GM12878 (cell line): Measurements from ENCODE around the gene SLCO2A1. TPM values are rescaled to one million over a fixed set of nuclear protein-coding genes. Genes with fewer than 3 reads are reported as not detected.

Experiments used
- ATAC-seq: fragments of 200-7000 bp; cut with Tn5 transposase; 3 replicates; pipeline ENCODE4 v1.9.1; 2020; ENCODE audit warnings: mild to moderate bottlenecking, moderate library complexity
- BruUV-seq: library from RNA; stranded (reverse); fragments of 400-500 nt; replicated peaks from 2 replicates; lab custom pipeline; 2021; lab: Mats Ljungman, UMichigan
- CTCF ChIA-PET: fragments of 300-600 bp; sonication (Branson Sonifier 250); formaldehyde crosslinking; extraction: SDS; loops from one replicate; lab custom pipeline; 2021; ENCODE audit warnings: inconsistent platforms; lab: Yijun Ruan, JAX
- POLR2A ChIA-PET: fragments of 350-600 bp; formaldehyde crosslinking; extraction: SDS; loops from one replicate; lab custom pipeline; 2021; ENCODE audit warnings: inconsistent platforms; lab: Charles Lee
- RAD21 ChIA-PET: fragments of 300-600 bp; sonication (Branson Sonifier 250); formaldehyde crosslinking; loops from one replicate; lab custom pipeline; 2023; ENCODE audit warnings: antibody characterized with exemption; ENCODE audit not compliant: unreplicated experiment; lab: Charles Lee
- SMC1A ChIA-PET: fragments of 300-600 bp; sonication (Branson Sonifier 250); formaldehyde crosslinking; loops from one replicate; lab custom pipeline; 2023; ENCODE audit not compliant: unreplicated experiment, uncharacterized antibody; lab: Charles Lee
- DNase-seq: peaks from one replicate; pipeline ENCODE4 v3.0.0-alpha.2; 2011; ENCODE audit warnings: low read depth, low spot score
- FAIRE-seq: peaks from 3 replicates; lab custom pipeline; 2011; peaks lifted over from hg19 to GRCh38; lab: Jason Lieb, UNC
- H2AFZ ChIP-seq: 2 replicates; pipeline ENCODE4 v1.6.0; 2011; ENCODE audit warnings: low read depth, low read length, control low read depth; ENCODE audit not compliant: control insufficient read depth
- H3K27ac ChIP-seq: 2 replicates; pipeline ENCODE4 v1.5.1; 2011; ENCODE audit warnings: control low read depth; ENCODE audit not compliant: control insufficient read depth, insufficient read depth
- H3K27me3 ChIP-seq, 2 experiments: replicated peaks in 1 of 2; 2 replicates each; pipeline versions ENCODE4 v1.6.0 to v1.6.1; 2011; ENCODE audit warnings: low read length in 1 of 2; ENCODE audit not compliant: control insufficient read depth in 2 of 2, insufficient read depth in 2 of 2
- H3K36me3 ChIP-seq, 2 experiments: 2 replicates each; pipeline ENCODE4 v1.5.1; 2011; ENCODE audit warnings: low read length in 1 of 2; ENCODE audit not compliant: control insufficient read depth in 2 of 2, insufficient read depth in 2 of 2
- H3K4me1 ChIP-seq: 2 replicates; pipeline ENCODE4 v1.6.1; 2011; ENCODE audit warnings: mild to moderate bottlenecking, low read length, moderate library complexity, mixed read lengths; ENCODE audit not compliant: control insufficient read depth, insufficient read depth
- H3K4me2 ChIP-seq: 2 replicates; pipeline ENCODE4 v1.6.0; 2011; ENCODE audit warnings: control low read depth; ENCODE audit not compliant: control insufficient read depth, insufficient read depth
- H3K4me3 ChIP-seq: fragments of 200-600 bp; sonication (generic); 2 replicates; pipeline ENCODE4 v1.5.1; 2016
- H3K79me2 ChIP-seq: 2 replicates; pipeline ENCODE4 v1.6.0; 2011; ENCODE audit warnings: low read length; ENCODE audit not compliant: control insufficient read depth, insufficient read depth
- H3K9ac ChIP-seq: 2 replicates; pipeline ENCODE4 v1.8.0; 2011; ENCODE audit warnings: low read length, control low read depth, mixed read lengths; ENCODE audit not compliant: control insufficient read depth, insufficient read depth
- H3K9me3 ChIP-seq: replicated peaks from 3 replicates; pipeline ENCODE4 v1.5.1; 2011; ENCODE audit warnings: mild to moderate bottlenecking, low read length; ENCODE audit not compliant: control insufficient read depth, insufficient read depth
- H4K20me1 ChIP-seq: 2 replicates; pipeline ENCODE4 v1.6.0; 2011; ENCODE audit not compliant: control insufficient read depth, insufficient read depth
- BCLAF1 ChIP-seq: fragments of 450-650 bp; IDR thresholded peaks from 2 replicates; pipeline ENCODE4 v1.6.1; 2017; ENCODE audit warnings: antibody characterized with exemption, mild to moderate bottlenecking, moderate library complexity
- CHD2 ChIP-seq: IDR thresholded peaks from 2 replicates; pipeline ENCODE4 v1.6.1; 2011; ENCODE audit warnings: low read depth, low read length, improper control_type of control experiment, borderline replicate concordance
- CHD4 ChIP-seq: fragments of 200-600 bp; sonication (generic); IDR thresholded peaks from 2 replicates; pipeline ENCODE4 v1.6.1; 2016; ENCODE audit warnings: mild to moderate bottlenecking
- FOXK2 ChIP-seq: fragments of 450-650 bp; IDR thresholded peaks from 2 replicates; pipeline ENCODE4 v1.6.1; 2017; ENCODE audit warnings: mild to moderate bottlenecking, moderate library complexity
- LARP7 ChIP-seq: fragments of 450-650 bp; IDR thresholded peaks from 2 replicates; pipeline ENCODE4 v1.6.1; 2017; ENCODE audit warnings: mild to moderate bottlenecking
- MLLT1 ChIP-seq: fragments of 450-650 bp; IDR thresholded peaks from 2 replicates; pipeline ENCODE4 v1.6.1; 2016; ENCODE audit warnings: mild to moderate bottlenecking
- MTA3 ChIP-seq: IDR thresholded peaks from 2 replicates; pipeline ENCODE4 v1.6.1; 2012; ENCODE audit warnings: low read length, inconsistent platforms, borderline replicate concordance
- NR2C2 ChIP-seq: IDR thresholded peaks from 2 replicates; pipeline ENCODE4 v1.6.1; 2011; ENCODE audit warnings: borderline replicate concordance, low read depth; ENCODE audit not compliant: control insufficient read depth, insufficient read length
- NR2F1 ChIP-seq: fragments of 450-650 bp; conservative IDR thresholded peaks from 2 replicates; pipeline ENCODE4 v1.6.1; 2017; ENCODE audit warnings: mild to moderate bottlenecking
- RBBP5 ChIP-seq: fragments of 200-600 bp; sonication (generic); conservative IDR thresholded peaks from 2 replicates; pipeline ENCODE4 v1.6.1; 2016
- RCOR1 ChIP-seq: conservative IDR thresholded peaks from 2 replicates; pipeline ENCODE4 v1.6.1; 2012; ENCODE audit warnings: low read depth, low read length, improper control_type of control experiment
- RUNX3 ChIP-seq: IDR thresholded peaks from 2 replicates; pipeline ENCODE4 v1.6.1; 2012; ENCODE audit warnings: low read length, inconsistent platforms
- SIN3A ChIP-seq: IDR thresholded peaks from 2 replicates; pipeline ENCODE4 v1.6.1; 2012; ENCODE audit warnings: low read depth, low read length, improper control_type of control experiment
- TARDBP ChIP-seq: IDR thresholded peaks from 2 replicates; pipeline ENCODE4 v1.6.1; 2016; ENCODE audit warnings: borderline replicate concordance
- TCF3 ChIP-seq: IDR thresholded peaks from 2 replicates; pipeline ENCODE4 v1.6.1; 2012; ENCODE audit warnings: low read depth, mild to moderate bottlenecking, low read length, borderline replicate concordance; ENCODE audit not compliant: insufficient read depth
- WGBS: methylation state at CpG from one replicate; pipeline ENCODE4 v1.1.6; 2016; ENCODE audit warnings: low lambda C conversion rate; ENCODE audit not compliant: insufficient replicate concordance, insufficient coverage; ENCODE audit errors: missing lambda C conversion rate; 5-methylcytosine and 5-hydroxymethylcytosine counted together
- in situ Hi-C: fragments of 300-500 bp; cut with MboI; formaldehyde crosslinking; loops from 9 replicates; pipeline ENCODE4 v1.14.3; 2018; ENCODE audit warnings: mixed read lengths
- intact Hi-C: fragments of 100-400 bp; cut with micrococcal nuclease; formaldehyde crosslinking; loops from one replicate; pipeline ENCODE4 v1.14.2; 2022; ENCODE audit not compliant: unreplicated experiment
- polyA plus RNA-seq, 11 experiments: library from polyadenylated mRNA; depleted of rRNA in 4 of 11; unstranded in 6 of 11; stranded (reverse) in 5 of 11; fragments of >200 nt; fragmentation: Nextera tagmentation in 4 of 11; fragmentation: Illumina TruSeq in 1 of 11; extraction: Ambion mirVana in 4 of 11; extraction: Trizol in 1 of 11; gene quantifications; 1 replicate in 1 of 11; 2 replicates in 10 of 11; pipeline versions ENCODE4 v1.2.1 to v1.2.3, GENCODE V29; 2011 to 2016; ENCODE audit warnings: inconsistent platforms in 2 of 11, missing spikeins in 2 of 11, low read depth in 1 of 11
- total RNA-seq, 4 experiments: library from RNA; depleted of rRNA in 3 of 4; stranded (reverse); fragments of >200 nt in 3 of 4; fragmentation: Illumina TruSeq in 1 of 4; extraction: Trizol in 1 of 4; gene quantifications; 2 replicates each; pipeline versions ENCODE4 v1.2.1 to v1.2.3, GENCODE V29; 2013 to 2021

Gene SLCO2A1
- total and polyA plus RNA-seq, 10 of the 15 experiments (the other 5 are each of a cell fraction or from before 2014, with no cell fraction given), result 0.05 TPM; not detected in 9

DNA sequence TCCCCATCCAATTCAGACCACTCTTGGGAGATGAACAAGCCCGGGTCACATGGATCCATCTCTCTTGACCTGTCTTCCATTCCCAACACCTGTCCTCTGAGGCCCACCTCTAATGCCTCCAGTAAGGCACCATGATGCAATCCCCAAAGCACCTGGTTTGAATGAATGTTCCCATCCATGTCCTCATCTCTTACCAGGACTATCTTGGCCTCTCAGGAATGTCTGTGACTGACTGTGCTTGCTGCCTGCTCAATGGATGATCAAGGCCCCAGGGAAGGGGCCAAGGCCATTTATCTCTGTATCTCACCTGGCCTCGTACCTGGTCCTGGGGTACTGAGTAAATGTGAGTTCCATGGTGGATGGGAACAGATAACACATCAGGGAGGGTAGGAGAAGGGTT, 49.7 kb downstream of the SLCO2A1 start:
- Histone ChIP-seq H3K36me3 (no peaks in the 10 kb centered on the region), H3K9ac (no peak overlapping the region), H3K4me3 (no peak overlapping the region), H3K27me3 (no peaks in the 10 kb centered on the region; a peak in 2 of 4 replicates), H4K20me1 (no peaks in the 10 kb centered on the region), H3K79me2 (no peaks in the 10 kb centered on the region), H3K4me2 (no peak overlapping the region), H3K27ac (no peak overlapping the region), H2AFZ (no peak overlapping the region), H3K4me1 (no peaks in the 10 kb centered on the region), H3K9me3 (no peaks in the 10 kb centered on the region)
- DNase-seq, result no peak
- ATAC-seq, result no peak
- intact Hi-C loops, result no loop called here
- ChIA-PET SMC1A (no interaction called here), POLR2A (no interaction called here), RAD21 (no interaction called here), CTCF (no interaction called here)
- no peak for FAIRE-seq
- in situ Hi-C loops, result no loop called here
- 0% methylated on average over 2 of the region's 2 CpGs for WGBS
- BruUV-seq, result no TSS peak
- TF ChIP-seq CHD4, result no peak
- TF ChIP-seq LARP7, result no peak
- no peak for TF ChIP-seq TARDBP
- TF ChIP-seq NR2F1, result no peak
- no peak for TF ChIP-seq BCLAF1
- TF ChIP-seq SIN3A, result no peak
- no peak for TF ChIP-seq RCOR1
- TF ChIP-seq RBBP5, result no peak
- no peak for TF ChIP-seq MLLT1
- no peak for TF ChIP-seq NR2C2
- TF ChIP-seq TCF3, result no peak
- TF ChIP-seq FOXK2, result no peak
- TF ChIP-seq MTA3, result no peak
- TF ChIP-seq RUNX3, result no peak
- TF ChIP-seq CHD2, result no peak
